ENCODE measurements around the gene RANBP3.

GRCh38 chr19:5974721-5975387, 3.1 kb downstream of the RANBP3 start:
- TF ChIP-seq POLR2A (IDR thresholded peaks at IDR 0.05) (no peak), CTCF (IDR thresholded peaks at IDR 0.05) (no peak), POLR2AphosphoS5 (IDR thresholded peaks at IDR 0.05) (no peak)
